SKM-1 treated with dmso at 0.1 percent for 144 hours (cell line): ENCODE results near the gene TSNAXIP1.
"Not testable (repeated sequence)": the region's sequence is repeated elsewhere in the genome, so short reads cannot be mapped to it uniquely, and the experiment has no call there.

Source experiments
- DNase-seq: peaks from one replicate; lab custom pipeline; 2025; ENCODE audit not compliant: unreplicated experiment; lab: John Stamatoyannopoulos, UW

Gene TSNAXIP1

GRCh38 chr16:67858500-67858899 is 51.8 kb downstream of the TSNAXIP1 start:
- no peak for DNase-seq

- no peak for DNase-seq
Observed at GRCh38 chr16:67860589-67861398, 54.1 kb downstream of the TSNAXIP1 start.

GRCh38 chr16:67861877-67862276 is 55.2 kb downstream of the TSNAXIP1 start:
- DNase-seq = no peak

- DNase-seq = no peak
Observed at GRCh38 chr16:67862623-67863583, 56.2 kb downstream of the TSNAXIP1 start.

GRCh38 chr16:67864044-67864443 is 57.4 kb downstream of the TSNAXIP1 start:
- not testable (repeated sequence) for DNase-seq

- DNase-seq = no peak
Observed at GRCh38 chr16:67864594-67864993, 57.9 kb downstream of the TSNAXIP1 start.

GRCh38 chr16:67865318-67865717 is 58.6 kb downstream of the TSNAXIP1 start:
- DNase-seq = no peak

- DNase-seq = no peak
Observed at GRCh38 chr16:67868290-67868689, 61.6 kb downstream of the TSNAXIP1 start.

- no peak for DNase-seq
Observed at GRCh38 chr16:67869653-67870052, 63.0 kb downstream of the TSNAXIP1 start.

- no peak for DNase-seq
Observed at GRCh38 chr16:67871256-67871655, 64.6 kb downstream of the TSNAXIP1 start.

- DNase-seq = no peak
Observed at GRCh38 chr16:67872131-67872630, 65.5 kb downstream of the TSNAXIP1 start.

GRCh38 chr16:67872631-67873434 is 66.1 kb downstream of the TSNAXIP1 start, which contains the start of gene EDC4:
TSS of gene EDC4 (plus strand) at chr16:67873052. CDS start at chr16:67873262, 210 bp downstream.
- DNase-seq = peak; percentile 55

GRCh38 chr16:67873435-67874370 is 67.0 kb downstream of the TSNAXIP1 start:
- no peak for DNase-seq

GRCh38 chr16:67874372-67874771 is 67.7 kb downstream of the TSNAXIP1 start:
- DNase-seq = no peak

- no peak for DNase-seq
Observed at GRCh38 chr16:67877064-67877463, 70.4 kb downstream of the TSNAXIP1 start.
